Natural killer cell treated with Interleukin-12 subunit alpha and Interleukin-12 subunit beta and Interleukin-15 and Interleukin-18, amount 100 ng/mL, for 72 hours (primary cell): ENCODE data around the gene TYW1. TPM values are rescaled to one million over a fixed set of nuclear protein-coding genes. Genes with fewer than 3 reads are reported as not detected.
"Not testable (repeated sequence)": the region's sequence is repeated elsewhere in the genome, so short reads cannot be mapped to it uniquely, and the experiment has no call there.

Experiments
- ATAC-seq, 2 donors: fragments of 150-1000 bp; cut with Tn5 transposase in 1 of 2; sonication (Bioruptor Pico), chemical (Tn5 transposase) in 1 of 2; 2 replicates each; pipeline ENCODE4 v1.10.0; 2021
- DNase-seq: peaks from one replicate; pipeline ENCODE4 v3.0.0; 2022; ENCODE audit warnings: low spot score
- H3K27ac Mint-ChIP-seq, 2 donors: 1 replicate in 1 of 2; 2 replicates in 1 of 2; pipeline ENCODE4 v1.8.0; 2022; ENCODE audit warnings: mixed read lengths in 2 of 2, mild to moderate bottlenecking in 1 of 2, moderate library complexity in 1 of 2
- H3K27me3 Mint-ChIP-seq, 2 donors: 1 replicate in 1 of 2; 2 replicates in 1 of 2; pipeline ENCODE4 v1.8.0; 2022; ENCODE audit warnings: mixed read lengths in 2 of 2
- H3K36me3 Mint-ChIP-seq: one replicate; pipeline ENCODE4 v1.8.0; 2022; ENCODE audit warnings: mixed read lengths
- H3K4me1 Mint-ChIP-seq, 2 donors: 1 replicate in 1 of 2; 2 replicates in 1 of 2; pipeline ENCODE4 v1.8.0; 2022; ENCODE audit warnings: low read depth in 2 of 2, mixed read lengths in 2 of 2, mild to moderate bottlenecking in 1 of 2
- H3K4me3 Mint-ChIP-seq: one replicate; pipeline ENCODE4 v1.8.0; 2022; ENCODE audit warnings: mixed read lengths
- H3K9me3 Mint-ChIP-seq: 2 replicates; pipeline ENCODE4 v1.8.0; 2022; ENCODE audit warnings: mixed read lengths
- total RNA-seq, 2 donors: library from RNA; stranded (reverse); gene quantifications; one replicate each; pipeline ENCODE4 v1.2.3, GENCODE V29; 2022

Gene TYW1
- total RNA-seq, 2 donors from 2014 or later = 17.5 to 25.5 TPM

DNA sequence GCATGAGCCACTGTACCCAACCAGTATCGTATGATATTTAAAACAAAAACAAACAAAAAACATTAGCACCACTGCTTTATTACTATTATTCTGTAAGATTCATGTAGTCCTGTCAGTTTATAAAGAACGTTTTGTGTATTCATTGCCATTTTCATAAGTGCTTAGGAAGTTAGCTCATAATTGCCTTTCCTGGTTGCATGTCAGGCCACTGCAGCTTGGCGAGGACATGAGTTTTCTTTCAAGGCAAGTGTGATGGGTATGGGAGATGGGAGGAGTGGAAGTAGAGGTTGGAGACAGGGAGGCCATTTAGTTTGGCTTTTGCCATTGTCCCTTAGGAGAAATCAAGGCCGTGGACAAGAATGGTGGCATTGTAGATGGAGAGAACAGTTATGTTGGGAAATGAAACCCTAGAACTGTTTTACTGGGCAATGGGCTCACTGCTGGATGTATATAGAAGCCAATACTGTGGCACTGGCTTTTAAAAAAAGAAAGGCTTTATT is 48.9 kb downstream of the TYW1 start:
- no peak overlapping the region for H3K27ac Mint-ChIP-seq
- no peak for ATAC-seq
- H3K4me3 Mint-ChIP-seq = no peak overlapping the region
- H3K4me1 Mint-ChIP-seq = peaks cover 7 to 19% of the 10 kb centered on the region in 2 donors
- DNase-seq = no peak
- H3K27me3 Mint-ChIP-seq = no peaks in the 10 kb centered on the region
- H3K36me3 Mint-ChIP-seq = peaks cover 7% of the 10 kb centered on the region
- H3K9me3 Mint-ChIP-seq = no peaks in the 10 kb centered on the region

DNA sequence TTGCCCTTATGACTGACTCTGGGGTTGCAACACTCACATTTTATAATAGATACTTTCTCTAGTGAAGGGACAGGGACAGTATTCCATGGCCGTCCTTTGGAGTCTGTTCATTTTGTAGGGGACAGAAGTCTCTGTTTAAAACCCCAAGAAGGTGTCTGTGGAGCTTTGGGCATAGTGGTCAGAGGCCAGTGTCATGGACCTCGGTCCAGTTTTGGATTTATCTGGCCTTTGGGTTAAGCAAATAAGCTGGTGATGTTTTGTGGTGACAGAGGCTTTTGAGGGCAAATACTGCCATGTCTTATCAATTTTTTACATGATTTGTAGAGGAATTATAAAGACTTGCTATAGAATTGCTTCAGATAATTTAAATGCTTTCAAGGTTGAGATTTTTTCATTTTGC is 50.2 kb downstream of the TYW1 start:
- not testable (repeated sequence) for DNase-seq, ATAC-seq, H3K27me3 Mint-ChIP-seq, H3K9me3 Mint-ChIP-seq, H3K27ac Mint-ChIP-seq, H3K4me3 Mint-ChIP-seq
- H3K36me3 Mint-ChIP-seq = peaks cover 17% of the 10 kb centered on the region
- H3K4me1 Mint-ChIP-seq = peaks cover 13 to 27% of the 10 kb centered on the region in 2 donors

DNA sequence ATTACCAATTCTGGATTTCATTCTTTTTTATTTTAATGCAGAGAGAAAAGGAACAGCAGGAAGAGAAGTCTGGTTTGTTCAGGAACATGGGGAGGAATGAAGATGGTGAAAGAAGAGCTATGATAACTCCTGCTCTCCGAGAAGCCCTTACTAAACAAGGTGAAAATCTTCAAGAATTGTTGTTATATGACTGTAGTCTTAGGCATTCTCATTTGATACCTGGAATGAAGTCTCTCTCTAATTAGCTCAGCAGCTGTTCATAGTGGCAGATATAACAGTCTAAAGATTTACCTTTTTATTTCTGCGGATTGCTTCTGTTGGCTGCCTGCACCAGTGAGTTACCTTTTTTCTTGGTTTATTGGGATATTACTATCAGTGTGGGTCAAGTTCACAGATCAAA is 53.3 kb downstream of the TYW1 start:
- peak overlapping the region in 1 of 2 donors; percentile 23 for H3K27ac Mint-ChIP-seq
- not testable (repeated sequence) for H3K9me3 Mint-ChIP-seq, H3K4me3 Mint-ChIP-seq, H3K27me3 Mint-ChIP-seq, ATAC-seq, DNase-seq
- H3K36me3 Mint-ChIP-seq = peaks cover 24% of the 10 kb centered on the region
- peaks cover 9 to 39% of the 10 kb centered on the region in 2 donors for H3K4me1 Mint-ChIP-seq

DNA sequence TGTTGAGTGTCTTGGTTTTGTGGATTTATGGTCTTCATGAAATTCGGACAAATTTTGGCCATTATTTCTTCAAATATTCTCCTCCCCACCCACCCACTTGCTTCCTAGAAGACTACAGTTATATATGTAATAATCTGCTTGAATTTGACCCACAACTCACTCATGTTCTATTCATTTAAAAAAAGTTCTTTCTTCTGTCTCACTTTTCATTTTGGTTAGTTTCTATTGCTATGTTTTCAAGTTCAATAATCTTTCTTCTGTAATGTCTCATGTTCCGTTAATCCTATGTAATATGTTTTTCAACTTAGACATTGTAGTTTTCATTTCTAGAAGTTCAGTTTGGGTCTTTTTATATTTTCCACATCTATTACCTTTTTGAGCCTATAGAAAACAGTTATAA is 55.5 kb downstream of the TYW1 start:
- not testable (repeated sequence) for H3K4me3 Mint-ChIP-seq, ATAC-seq, H3K9me3 Mint-ChIP-seq, DNase-seq, H3K27me3 Mint-ChIP-seq, H3K27ac Mint-ChIP-seq
- Mint-ChIP-seq H3K4me1 (peaks cover 5 to 34% of the 10 kb centered on the region in 2 donors), H3K36me3 (peaks cover 24% of the 10 kb centered on the region)

DNA sequence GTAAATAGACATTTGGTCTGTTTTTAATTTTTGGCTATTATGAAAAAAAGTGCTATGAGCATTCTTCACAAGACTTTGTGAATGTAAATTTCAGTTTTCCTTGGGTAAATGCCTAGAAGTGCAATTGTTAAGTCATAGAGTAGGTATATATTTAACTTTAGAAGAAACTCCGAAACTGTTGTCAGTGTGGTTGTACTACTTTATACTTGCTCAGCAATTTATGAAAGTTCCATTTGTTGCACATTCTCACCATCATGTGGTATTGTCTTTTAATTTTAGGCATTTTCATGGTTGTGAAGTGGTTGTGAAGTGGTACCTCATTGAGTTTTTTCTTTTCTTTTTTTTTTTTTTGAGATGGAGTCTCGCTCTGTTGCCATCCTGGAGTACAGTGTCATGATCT is 60.0 kb downstream of the TYW1 start:
- Mint-ChIP-seq H3K36me3 (peaks cover 9% of the 10 kb centered on the region), H3K27me3 (no peaks in the 10 kb centered on the region), H3K4me3 (no peak overlapping the region), H3K27ac (no peak overlapping the region), H3K9me3 (no peaks in the 10 kb centered on the region), H3K4me1 (peaks cover 2 to 17% of the 10 kb centered on the region in 2 donors)
- no peak for ATAC-seq
- DNase-seq = no peak

DNA sequence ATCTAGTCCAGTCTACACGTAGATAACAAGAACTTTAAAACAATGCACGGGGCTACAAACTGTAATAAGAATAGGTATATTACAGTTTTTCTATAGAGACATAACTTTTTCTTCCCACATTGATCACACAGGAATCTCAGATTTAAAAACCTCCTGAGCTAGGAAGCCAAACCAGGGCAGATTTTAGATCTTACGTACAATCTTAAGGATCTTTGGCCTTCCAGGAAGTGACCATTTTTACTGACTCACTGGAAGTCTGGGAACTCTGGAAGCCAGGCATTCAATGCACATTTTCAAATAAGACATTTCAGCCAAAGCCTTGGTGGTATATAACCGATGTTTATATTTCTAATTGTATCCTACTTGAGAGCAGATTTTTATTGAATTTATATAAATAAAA is 64.7 kb downstream of the TYW1 start:
- not testable (repeated sequence) for H3K9me3 Mint-ChIP-seq, ATAC-seq, H3K4me1 Mint-ChIP-seq, H3K4me3 Mint-ChIP-seq, H3K27me3 Mint-ChIP-seq, H3K27ac Mint-ChIP-seq, DNase-seq
- peaks cover 11% of the 10 kb centered on the region for H3K36me3 Mint-ChIP-seq

DNA sequence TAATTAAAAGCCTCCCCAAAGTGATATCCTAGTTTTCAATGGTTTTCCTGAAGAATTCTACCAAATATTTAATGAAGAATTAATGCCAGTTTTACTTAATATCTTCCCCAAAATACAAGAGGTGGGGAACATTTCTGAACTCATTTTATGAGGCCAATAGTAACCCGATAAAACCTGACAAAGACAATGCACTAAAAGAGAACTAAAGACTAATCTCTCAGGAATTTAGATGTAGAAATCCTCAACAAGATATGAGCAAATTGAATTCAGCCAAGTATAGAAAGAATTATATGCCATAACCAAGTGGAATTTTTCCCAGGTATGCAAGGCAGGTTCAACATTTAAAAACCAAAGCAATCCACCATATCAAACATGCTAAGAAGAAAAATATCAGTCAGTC is 66.2 kb downstream of the TYW1 start:
- not testable (repeated sequence) for H3K4me1 Mint-ChIP-seq, H3K27me3 Mint-ChIP-seq, H3K4me3 Mint-ChIP-seq, H3K27ac Mint-ChIP-seq, H3K9me3 Mint-ChIP-seq, ATAC-seq, DNase-seq
- H3K36me3 Mint-ChIP-seq = peaks cover 11% of the 10 kb centered on the region

DNA sequence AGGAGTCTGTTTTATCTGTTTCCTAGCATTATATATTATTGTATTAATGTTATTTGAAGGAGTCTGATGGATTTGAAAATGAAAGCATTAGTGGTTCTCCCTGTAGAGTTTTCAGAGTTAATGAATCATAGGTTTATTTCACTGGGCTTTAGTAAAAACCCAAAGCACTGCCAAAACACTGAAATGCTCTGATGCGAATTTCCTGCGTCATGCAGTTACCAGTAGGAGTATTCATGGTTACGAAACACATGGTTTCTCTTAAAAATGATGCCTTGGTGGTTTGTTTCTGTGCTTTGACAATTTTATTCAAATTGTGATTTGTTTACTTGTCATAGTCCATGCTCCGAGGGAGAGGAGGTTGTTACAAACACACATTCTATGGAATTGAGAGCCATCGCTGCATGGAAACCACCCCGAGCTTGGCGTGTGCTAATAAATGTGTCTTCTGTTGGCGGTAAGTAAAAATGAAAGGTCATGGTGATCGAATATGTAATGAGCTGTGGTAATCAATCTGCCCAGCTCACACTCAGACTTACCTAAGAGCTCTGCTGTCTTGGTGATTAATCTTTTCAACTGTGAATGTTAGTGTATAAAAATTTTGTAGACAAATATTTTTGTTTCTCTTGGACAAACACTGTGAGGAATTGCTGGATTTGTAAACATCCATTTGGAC is 70.5 kb downstream of the TYW1 start:
- Mint-ChIP-seq H3K4me1 (peaks cover 10 to 11% of the 10 kb centered on the region in 2 donors), H3K36me3 (peaks cover 32% of the 10 kb centered on the region), H3K27ac (peak overlapping the region; percentile 36 to 73), H3K4me3 (peak overlapping the region; percentile 67)
- DNase-seq, ATAC-seq, H3K9me3 Mint-ChIP-seq, H3K27me3 Mint-ChIP-seq: not testable (repeated sequence)

DNA sequence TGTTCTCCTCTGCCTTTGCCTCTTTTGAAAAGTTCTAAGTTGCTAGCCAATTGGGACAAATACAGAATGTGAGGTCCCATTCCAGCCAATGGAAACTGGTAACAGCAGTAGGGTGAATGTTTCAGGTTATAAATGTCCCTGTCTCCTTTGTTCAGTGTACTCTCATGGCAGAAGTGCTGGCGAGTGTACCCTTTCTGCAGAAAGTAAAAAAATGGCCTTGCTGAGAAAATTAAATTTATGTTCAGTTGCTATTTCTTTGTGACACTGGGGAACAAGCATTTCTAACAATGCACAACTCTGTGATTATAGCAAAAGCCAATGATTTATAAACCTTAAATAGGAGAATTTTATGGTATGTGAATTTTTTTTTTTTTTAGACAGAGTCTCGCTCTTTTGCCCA is 79.5 kb downstream of the TYW1 start:
- not testable (repeated sequence) for H3K9me3 Mint-ChIP-seq, H3K27ac Mint-ChIP-seq, DNase-seq, ATAC-seq, H3K4me3 Mint-ChIP-seq, H3K27me3 Mint-ChIP-seq, H3K4me1 Mint-ChIP-seq
- H3K36me3 Mint-ChIP-seq = peaks cover 48% of the 10 kb centered on the region

DNA sequence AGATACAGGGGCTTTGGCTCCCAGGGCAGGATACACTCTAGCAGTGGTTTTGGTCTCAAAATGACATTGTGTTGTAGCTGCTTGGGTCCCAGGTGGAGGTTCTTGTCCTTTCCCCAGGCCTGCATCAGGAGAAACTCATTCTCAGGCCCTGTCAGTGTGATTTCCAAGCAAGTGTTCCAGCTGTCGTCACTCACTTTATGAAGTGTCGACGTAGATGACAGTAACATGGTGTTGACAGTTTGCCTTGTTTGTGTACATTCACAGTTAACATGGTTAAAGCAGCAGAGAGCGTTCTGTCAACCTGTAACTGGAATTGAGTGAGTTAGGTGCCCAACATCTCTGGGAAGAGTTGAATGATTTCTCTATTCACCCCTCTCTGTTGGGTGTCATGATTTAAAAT is 86.2 kb downstream of the TYW1 start:
- H3K27me3 Mint-ChIP-seq, H3K4me3 Mint-ChIP-seq, H3K27ac Mint-ChIP-seq, ATAC-seq, DNase-seq, H3K9me3 Mint-ChIP-seq: not testable (repeated sequence)
- H3K4me1 Mint-ChIP-seq = peaks cover 13% of the 10 kb centered on the region in 2 donors
- H3K36me3 Mint-ChIP-seq = peaks cover 40% of the 10 kb centered on the region

DNA sequence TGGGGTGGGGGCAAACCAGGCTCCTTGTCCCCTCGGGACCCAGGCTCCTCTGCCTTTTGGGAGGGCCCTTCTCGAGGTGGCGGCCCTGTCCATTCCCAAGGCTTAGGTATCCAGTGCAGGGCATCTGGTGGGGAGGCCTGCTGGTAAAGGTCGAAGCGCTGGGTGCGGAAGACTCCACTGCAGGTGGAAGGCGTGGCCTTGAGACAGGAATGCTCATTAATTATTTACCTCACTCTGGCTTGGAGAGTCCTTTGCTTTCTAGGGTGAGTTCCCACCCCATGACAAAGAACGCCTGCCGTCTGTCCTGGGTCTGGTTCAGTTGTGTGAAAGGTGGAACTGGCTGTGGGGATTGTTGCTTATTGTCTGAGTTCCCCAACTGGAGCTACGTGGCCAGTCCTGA is 92.6 kb downstream of the TYW1 start:
- not testable (repeated sequence) for ATAC-seq, H3K27ac Mint-ChIP-seq, DNase-seq, H3K27me3 Mint-ChIP-seq, H3K9me3 Mint-ChIP-seq, H3K4me1 Mint-ChIP-seq, H3K4me3 Mint-ChIP-seq
- H3K36me3 Mint-ChIP-seq = peaks cover 22% of the 10 kb centered on the region

DNA sequence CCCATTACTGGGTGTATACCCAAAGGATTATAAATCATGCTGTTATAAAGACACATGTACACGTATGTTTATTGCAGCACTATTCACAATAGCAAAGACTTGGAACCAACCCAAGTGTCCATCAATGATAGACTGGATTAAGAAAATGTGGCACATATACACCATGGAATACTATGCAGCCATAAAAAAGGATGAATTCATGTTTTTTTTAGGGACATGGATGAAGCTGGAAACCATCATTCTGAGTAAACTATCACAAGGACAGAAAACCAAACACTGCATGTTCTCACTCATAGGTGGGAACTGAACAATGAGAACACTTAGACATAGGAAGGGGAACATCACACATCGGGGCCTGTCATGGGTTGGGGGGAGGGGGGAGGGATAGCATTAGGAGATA is 94.4 kb downstream of the TYW1 start:
- not testable (repeated sequence) for H3K27ac Mint-ChIP-seq, H3K27me3 Mint-ChIP-seq, DNase-seq, H3K4me1 Mint-ChIP-seq, H3K4me3 Mint-ChIP-seq, ATAC-seq, H3K9me3 Mint-ChIP-seq
- peaks cover 14% of the 10 kb centered on the region for H3K36me3 Mint-ChIP-seq

DNA sequence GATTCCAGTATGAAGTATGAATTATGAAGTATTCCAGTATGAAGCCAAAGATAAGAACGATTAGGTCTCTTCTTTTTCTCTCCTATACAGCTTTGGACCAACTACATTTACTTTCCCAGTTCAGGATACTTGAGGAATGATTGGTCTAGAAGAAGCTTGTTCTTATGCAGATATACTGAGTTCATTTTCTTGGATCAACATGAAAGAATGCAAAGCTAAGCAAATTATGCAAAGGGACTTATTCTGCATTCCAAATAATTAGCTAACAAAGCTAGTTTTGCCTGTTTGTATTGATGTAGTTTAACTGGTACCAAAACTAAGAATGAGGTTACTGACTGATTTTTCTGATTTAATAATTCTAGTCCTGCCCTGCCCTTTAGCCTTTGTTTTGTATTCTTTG is 101.4 kb downstream of the TYW1 start:
- H3K27me3 Mint-ChIP-seq, ATAC-seq, DNase-seq, H3K27ac Mint-ChIP-seq, H3K4me1 Mint-ChIP-seq, H3K9me3 Mint-ChIP-seq, H3K4me3 Mint-ChIP-seq: not testable (repeated sequence)
- peaks cover 16% of the 10 kb centered on the region for H3K36me3 Mint-ChIP-seq

DNA sequence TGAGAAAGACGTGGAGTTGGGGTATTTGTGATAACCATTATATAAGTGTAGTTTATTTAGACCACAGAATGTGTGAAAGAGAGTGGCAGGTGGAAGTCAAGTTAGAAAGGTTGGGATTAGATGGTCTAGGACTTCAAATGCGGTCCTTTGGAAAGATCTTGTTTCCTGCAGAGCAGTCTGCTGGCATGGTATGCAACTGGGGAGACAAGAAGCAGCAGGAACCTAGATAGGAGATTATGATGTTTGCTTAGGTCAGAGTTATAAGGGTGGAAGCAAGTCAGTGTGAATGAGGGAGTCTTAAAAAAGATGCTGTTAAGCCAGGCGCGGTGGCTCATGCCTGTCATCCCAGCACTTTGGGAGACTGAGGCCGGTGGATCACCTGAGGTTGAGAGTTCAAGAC is 102.8 kb downstream of the TYW1 start:
- H3K27me3 Mint-ChIP-seq, H3K4me1 Mint-ChIP-seq, H3K9me3 Mint-ChIP-seq, DNase-seq, ATAC-seq, H3K4me3 Mint-ChIP-seq, H3K27ac Mint-ChIP-seq: not testable (repeated sequence)
- H3K36me3 Mint-ChIP-seq = peaks cover 22% of the 10 kb centered on the region

DNA sequence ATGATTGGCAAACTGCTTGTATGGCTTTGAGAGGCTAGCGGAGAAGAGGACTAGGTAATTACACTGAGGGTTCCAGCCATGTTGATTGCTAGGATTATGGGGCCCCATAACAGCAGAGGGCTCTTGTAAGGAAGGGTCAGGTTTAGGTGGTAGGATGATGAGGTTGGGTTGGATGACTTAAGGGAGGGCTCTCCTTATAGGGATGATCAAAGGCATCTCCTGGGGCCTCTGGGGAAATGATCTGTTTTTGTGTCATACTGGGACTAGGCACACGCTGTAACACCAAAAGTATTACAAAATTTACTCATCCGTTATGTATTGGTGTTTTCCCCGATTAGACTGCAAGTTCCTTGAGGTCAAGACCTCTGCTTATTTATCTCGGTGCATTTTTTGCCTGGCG is 103.4 kb downstream of the TYW1 start:
- not testable (repeated sequence) for H3K9me3 Mint-ChIP-seq, H3K4me3 Mint-ChIP-seq, H3K27ac Mint-ChIP-seq, H3K27me3 Mint-ChIP-seq, ATAC-seq, H3K4me1 Mint-ChIP-seq, DNase-seq
- peaks cover 22% of the 10 kb centered on the region for H3K36me3 Mint-ChIP-seq
